Measurements from ENCODE around the gene PTPRJ. TPM values are rescaled to one million over a fixed set of nuclear protein-coding genes. Genes with fewer than 3 reads are reported as not detected.
A peak's percentile ranks its signal among the peaks of the same experiment; 100 is the strongest.

PTPRJ gene
- total RNA-seq, 3 donors from 2014 or later = 13.8 to 22.3 (median 19.0) TPM

GRCh38 chr11:47981667-47982404, 1.5 kb downstream of the PTPRJ start:
- no peaks in the 10 kb centered on the region for H3K27me3 Mint-ChIP-seq (ENCODE audit: low read depth)
- ATAC-seq (no peak), DNase-seq (no peak)
- peaks cover 40% of the 10 kb centered on the region for H3K4me1 Mint-ChIP-seq (ENCODE audit: low read depth)
- H3K36me3 Mint-ChIP-seq (ENCODE audit: insufficient read depth) = peaks cover 8% of the 10 kb centered on the region
- H3K4me3 Mint-ChIP-seq = peak overlapping the region; percentile 90
- no peaks in the 10 kb centered on the region for H3K9me3 Mint-ChIP-seq

- Mint-ChIP-seq H3K4me3 (peak overlapping the region; percentile 76), H3K4me1 (ENCODE audit: low read depth) (peaks cover 46% of the 10 kb centered on the region), H3K27me3 (ENCODE audit: low read depth) (no peaks in the 10 kb centered on the region), H3K36me3 (ENCODE audit: insufficient read depth) (peaks cover 8% of the 10 kb centered on the region), H3K9me3 (no peaks in the 10 kb centered on the region)
- ATAC-seq (no peak), DNase-seq (no peak)
Measured at GRCh38 chr11:47982616-47983015, 2.3 kb downstream of the PTPRJ start.

GRCh38 chr11:47983464-47984397, 3.4 kb downstream of the PTPRJ start:
- Mint-ChIP-seq H3K4me3 (peak overlapping the region; percentile 76), H3K36me3 (ENCODE audit: insufficient read depth) (peaks cover 8% of the 10 kb centered on the region), H3K27me3 (ENCODE audit: low read depth) (no peaks in the 10 kb centered on the region), H3K9me3 (no peaks in the 10 kb centered on the region), H3K4me1 (ENCODE audit: low read depth) (peaks cover 55% of the 10 kb centered on the region)
- DNase-seq (no peak), ATAC-seq (no peak)

- H3K4me3 Mint-ChIP-seq = no peak overlapping the region
- ATAC-seq (no peak), DNase-seq (no peak)
- H3K4me1 Mint-ChIP-seq (ENCODE audit: low read depth) = peaks cover 67% of the 10 kb centered on the region
- peaks cover 8% of the 10 kb centered on the region for H3K36me3 Mint-ChIP-seq (ENCODE audit: insufficient read depth)
- no peaks in the 10 kb centered on the region for H3K27me3 Mint-ChIP-seq (ENCODE audit: low read depth)
- no peaks in the 10 kb centered on the region for H3K9me3 Mint-ChIP-seq
Measured at GRCh38 chr11:47986219-47986618, 5.9 kb downstream of the PTPRJ start.

GRCh38 chr11:47986742-47987141, 6.4 kb downstream of the PTPRJ start:
- Mint-ChIP-seq H3K4me3 (no peak overlapping the region), H3K27me3 (ENCODE audit: low read depth) (no peaks in the 10 kb centered on the region)
- DNase-seq = no peak

GRCh38 chr11:47987310-47987709, 7.0 kb downstream of the PTPRJ start:
- no peaks in the 10 kb centered on the region for H3K9me3 Mint-ChIP-seq
- H3K4me1 Mint-ChIP-seq (ENCODE audit: low read depth) = peaks cover 67% of the 10 kb centered on the region
- H3K36me3 Mint-ChIP-seq (ENCODE audit: insufficient read depth) = peaks cover 8% of the 10 kb centered on the region
- H3K4me3 Mint-ChIP-seq = no peak overlapping the region
- DNase-seq (no peak), ATAC-seq (no peak)
- no peaks in the 10 kb centered on the region for H3K27me3 Mint-ChIP-seq (ENCODE audit: low read depth)

More at GRCh38 chr11:47986742-47987141, 6.4 kb downstream of the PTPRJ start:
- peaks cover 8% of the 10 kb centered on the region for H3K36me3 Mint-ChIP-seq (ENCODE audit: insufficient read depth)
- no peak for ATAC-seq
- peaks cover 70% of the 10 kb centered on the region for H3K4me1 Mint-ChIP-seq (ENCODE audit: low read depth)
- H3K9me3 Mint-ChIP-seq = no peaks in the 10 kb centered on the region

DNA sequence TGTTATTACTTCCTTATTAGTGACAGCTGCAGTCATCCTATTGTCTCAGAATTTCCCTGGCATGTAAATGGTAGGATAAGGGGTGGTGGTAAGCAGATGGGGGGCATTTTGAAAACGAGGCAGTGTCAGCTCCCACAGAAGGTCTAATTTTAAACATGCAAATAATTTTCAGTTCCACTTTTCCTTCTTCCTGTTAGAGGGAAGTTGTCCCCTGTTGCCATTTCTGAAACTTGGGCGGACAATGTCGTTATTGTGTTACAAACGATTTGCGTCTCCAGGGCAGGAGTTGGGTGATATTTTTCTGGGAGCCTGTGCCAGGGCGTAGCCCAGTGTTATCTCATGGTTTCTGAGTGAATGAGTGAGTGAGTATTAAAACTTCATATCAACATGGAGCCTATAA, 7.4 kb downstream of the PTPRJ start:
- no peaks in the 10 kb centered on the region for H3K9me3 Mint-ChIP-seq
- peaks cover 8% of the 10 kb centered on the region for H3K36me3 Mint-ChIP-seq (ENCODE audit: insufficient read depth)
- DNase-seq = no peak
- no peaks in the 10 kb centered on the region for H3K27me3 Mint-ChIP-seq (ENCODE audit: low read depth)
- H3K4me3 Mint-ChIP-seq = no peak overlapping the region
- H3K4me1 Mint-ChIP-seq (ENCODE audit: low read depth) = peaks cover 68% of the 10 kb centered on the region
- ATAC-seq = no peak

DNA sequence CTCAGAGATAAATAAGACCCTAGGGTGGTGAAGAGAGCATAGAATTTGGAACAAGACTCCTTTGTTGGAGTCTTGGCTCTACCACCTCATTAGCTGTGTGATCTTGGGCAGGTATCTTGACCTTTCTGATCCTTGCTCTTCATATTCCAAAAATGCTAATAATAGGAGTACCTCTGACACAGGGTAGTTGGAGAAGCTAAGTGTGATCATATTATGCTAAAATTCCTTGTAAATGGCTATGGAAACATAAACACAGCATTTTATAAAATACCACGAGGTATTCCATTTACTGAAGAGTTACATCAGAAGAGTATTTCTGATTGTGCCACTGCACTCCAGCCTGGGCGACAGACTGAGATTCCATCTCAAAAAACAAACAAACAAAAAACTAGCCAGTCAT, 9.4 kb downstream of the PTPRJ start:
- Mint-ChIP-seq H3K36me3 (ENCODE audit: insufficient read depth) (peaks cover 3% of the 10 kb centered on the region), H3K4me1 (ENCODE audit: low read depth) (peaks cover 55% of the 10 kb centered on the region), H3K4me3 (no peak overlapping the region), H3K27me3 (ENCODE audit: low read depth) (no peaks in the 10 kb centered on the region), H3K9me3 (no peaks in the 10 kb centered on the region)
- no peak for DNase-seq
- no peak for ATAC-seq

- Mint-ChIP-seq H3K9me3 (no peaks in the 10 kb centered on the region), H3K27me3 (ENCODE audit: low read depth) (no peaks in the 10 kb centered on the region), H3K36me3 (ENCODE audit: insufficient read depth) (no peaks in the 10 kb centered on the region), H3K4me3 (peak overlapping the region; percentile 43), H3K4me1 (ENCODE audit: low read depth) (peaks cover 60% of the 10 kb centered on the region)
- DNase-seq (no peak), ATAC-seq (peak; percentile 34 to 66)
Measured at GRCh38 chr11:47991266-47991830, 11.0 kb downstream of the PTPRJ start.

GRCh38 chr11:47991894-47992293, 11.5 kb downstream of the PTPRJ start:
- H3K27me3 Mint-ChIP-seq (ENCODE audit: low read depth) = no peaks in the 10 kb centered on the region
- ATAC-seq (no peak), DNase-seq (no peak)
- no peaks in the 10 kb centered on the region for H3K9me3 Mint-ChIP-seq
- H3K4me3 Mint-ChIP-seq = no peak overlapping the region
- no peaks in the 10 kb centered on the region for H3K36me3 Mint-ChIP-seq (ENCODE audit: insufficient read depth)
- H3K4me1 Mint-ChIP-seq (ENCODE audit: low read depth) = peaks cover 58% of the 10 kb centered on the region

- H3K27me3 Mint-ChIP-seq (ENCODE audit: low read depth) = no peaks in the 10 kb centered on the region
- peak in 1 of 2 donors; percentile 27 for ATAC-seq
- peaks cover 60% of the 10 kb centered on the region for H3K4me1 Mint-ChIP-seq (ENCODE audit: low read depth)
Measured at GRCh38 chr11:47992959-47993820, 12.8 kb downstream of the PTPRJ start.

GRCh38 chr11:47994417-47994816, 14.1 kb downstream of the PTPRJ start:
- DNase-seq (no peak), ATAC-seq (no peak)
- Mint-ChIP-seq H3K9me3 (no peaks in the 10 kb centered on the region), H3K36me3 (ENCODE audit: insufficient read depth) (no peaks in the 10 kb centered on the region), H3K27me3 (ENCODE audit: low read depth) (no peaks in the 10 kb centered on the region), H3K4me3 (no peak overlapping the region), H3K4me1 (ENCODE audit: low read depth) (peaks cover 69% of the 10 kb centered on the region)

More at GRCh38 chr11:47992959-47993820, 12.8 kb downstream of the PTPRJ start:
- no peak for DNase-seq
- Mint-ChIP-seq H3K4me3 (no peak overlapping the region), H3K36me3 (ENCODE audit: insufficient read depth) (no peaks in the 10 kb centered on the region), H3K9me3 (no peaks in the 10 kb centered on the region)

GRCh38 chr11:47995360-47995769, 15.0 kb downstream of the PTPRJ start:
- DNase-seq = no peak
- Mint-ChIP-seq H3K27me3 (ENCODE audit: low read depth) (no peaks in the 10 kb centered on the region), H3K4me1 (ENCODE audit: low read depth) (peaks cover 69% of the 10 kb centered on the region)

More at GRCh38 chr11:47995360-47995769, 15.0 kb downstream of the PTPRJ start:
- no peaks in the 10 kb centered on the region for H3K9me3 Mint-ChIP-seq
- H3K4me3 Mint-ChIP-seq = no peak overlapping the region
- no peak for ATAC-seq
- H3K36me3 Mint-ChIP-seq (ENCODE audit: insufficient read depth) = no peaks in the 10 kb centered on the region
